NCI-H345 treated with DMSO at 0.1 percent for 48 hours (cell line): Measurements from ENCODE around the gene CFAP206.
A peak's percentile ranks its signal among the peaks of the same experiment; 100 is the strongest.
"Not testable (repeated sequence)": the region's sequence is repeated elsewhere in the genome, so short reads cannot be mapped to it uniquely, and the experiment has no call there.

Experiments
- DNase-seq: peaks from one replicate; lab custom pipeline; 2025; ENCODE audit not compliant: unreplicated experiment; lab: John Stamatoyannopoulos, UW

Gene CFAP206

DNA sequence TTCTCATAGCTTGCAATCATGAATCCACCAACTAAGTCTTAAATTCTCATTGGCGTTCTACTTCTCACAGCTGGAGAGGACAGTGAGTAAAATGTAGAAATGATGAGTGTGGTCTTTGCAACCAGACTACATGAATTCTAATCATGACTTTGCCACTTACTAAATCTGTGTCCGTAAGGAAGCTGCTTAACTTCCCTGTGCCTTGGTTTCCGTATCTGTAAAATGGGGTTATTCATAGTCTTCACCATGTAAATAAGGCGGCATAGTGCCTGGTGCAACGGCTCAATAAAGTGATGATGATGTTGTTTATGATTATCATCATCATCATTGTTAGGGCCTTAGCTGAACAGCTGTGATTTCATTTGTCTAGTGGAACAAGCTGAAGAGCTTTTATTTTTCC is 12.6 kb downstream of the CFAP206 start:
- DNase-seq = no peak

DNA sequence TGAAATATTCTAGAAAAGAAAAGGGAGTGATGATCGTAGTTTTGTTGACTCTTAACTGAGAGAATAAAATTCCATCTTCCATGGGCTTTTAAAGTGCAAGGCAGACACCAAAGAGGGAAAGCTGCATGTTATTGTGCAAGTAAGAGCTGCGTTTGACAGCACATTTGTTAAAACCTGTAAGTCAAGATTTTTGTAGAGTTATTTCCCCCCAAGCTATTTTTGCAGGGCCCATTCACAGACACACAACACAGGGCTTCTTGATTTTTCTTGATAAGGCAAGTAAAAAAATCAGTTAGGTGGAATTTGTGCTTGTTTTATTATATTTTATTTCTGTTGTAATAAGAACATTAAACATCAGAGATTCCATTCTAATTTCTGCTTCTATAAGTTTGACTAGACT is 13.8 kb downstream of the CFAP206 start:
- no peak for DNase-seq

DNA sequence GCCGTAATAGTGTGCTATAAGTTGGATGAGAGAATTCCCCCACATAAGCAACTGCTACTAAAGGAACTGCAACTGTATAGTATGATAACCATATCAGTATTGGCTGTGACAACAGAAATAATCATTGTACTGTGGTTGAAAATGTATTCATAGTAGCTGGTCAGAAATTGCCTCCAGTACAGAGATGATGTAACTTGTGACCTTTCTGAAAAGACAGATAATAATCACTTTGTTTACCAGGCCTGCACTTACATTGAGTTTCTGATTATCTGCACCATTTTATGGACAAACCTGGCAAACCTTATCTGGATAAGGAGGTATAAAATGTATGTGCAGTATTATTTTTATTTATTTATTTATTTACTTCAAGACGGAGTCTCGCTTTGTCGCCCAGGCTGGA is 19.0 kb downstream of the CFAP206 start:
- DNase-seq = no peak

DNA sequence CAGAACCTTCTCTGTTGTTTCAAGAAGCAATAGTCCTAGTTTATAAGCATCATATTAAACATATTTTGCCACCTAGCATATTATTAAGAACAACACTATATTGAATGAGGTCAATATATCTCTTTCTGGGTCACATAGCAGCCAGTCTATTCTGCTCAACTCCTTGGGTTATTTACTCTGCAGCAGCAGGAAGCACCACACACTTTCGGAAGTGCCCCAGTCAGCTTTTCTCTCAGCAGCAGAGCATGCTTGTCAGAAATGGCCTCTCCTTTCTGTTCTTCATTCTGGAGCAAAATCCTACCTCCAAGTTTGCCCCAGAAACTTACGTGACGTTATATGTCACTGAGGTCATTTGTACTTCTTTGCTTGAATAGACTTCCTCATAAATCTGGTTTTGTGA is 22.7 kb downstream of the CFAP206 start:
- no peak for DNase-seq

DNA sequence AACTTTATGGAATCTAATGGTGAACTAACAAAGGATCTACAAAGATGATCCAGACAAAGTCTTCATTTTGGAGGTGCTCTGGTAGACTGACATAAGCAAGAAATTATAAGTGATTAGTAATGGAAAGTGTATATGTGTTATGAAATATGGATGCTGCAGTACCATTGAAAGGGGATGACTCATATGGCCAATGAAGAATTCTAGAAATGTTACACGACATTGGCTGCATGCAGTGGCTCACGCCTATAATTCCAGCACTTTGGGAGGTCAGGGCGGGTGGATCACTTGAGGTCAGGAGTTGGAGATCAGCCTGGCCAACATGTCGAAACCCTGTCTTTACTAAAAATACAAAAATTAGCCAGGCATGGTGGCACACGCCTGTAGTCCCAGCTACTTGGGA is 23.5 kb downstream of the CFAP206 start:
- no peak for DNase-seq

DNA sequence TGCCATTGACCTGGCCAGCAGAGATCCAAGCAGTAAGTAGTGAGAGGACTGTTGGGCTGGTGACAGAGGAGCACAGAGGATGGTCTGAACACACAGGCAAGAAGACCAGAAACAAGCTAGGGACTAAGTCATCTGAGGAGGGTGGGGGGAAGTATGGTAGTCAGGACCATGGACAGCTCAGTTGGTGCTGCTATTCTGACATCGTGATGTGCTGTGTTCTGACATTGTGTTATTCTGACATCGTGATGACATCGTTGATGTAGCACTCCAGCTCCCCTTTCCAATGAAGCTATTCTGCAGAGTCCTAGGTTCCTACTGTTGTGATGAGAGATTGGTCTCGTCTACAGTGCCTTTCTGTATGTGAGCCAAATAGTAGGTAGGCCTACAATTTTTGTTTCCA is 28.7 kb downstream of the CFAP206 start:
- DNase-seq = no peak

DNA sequence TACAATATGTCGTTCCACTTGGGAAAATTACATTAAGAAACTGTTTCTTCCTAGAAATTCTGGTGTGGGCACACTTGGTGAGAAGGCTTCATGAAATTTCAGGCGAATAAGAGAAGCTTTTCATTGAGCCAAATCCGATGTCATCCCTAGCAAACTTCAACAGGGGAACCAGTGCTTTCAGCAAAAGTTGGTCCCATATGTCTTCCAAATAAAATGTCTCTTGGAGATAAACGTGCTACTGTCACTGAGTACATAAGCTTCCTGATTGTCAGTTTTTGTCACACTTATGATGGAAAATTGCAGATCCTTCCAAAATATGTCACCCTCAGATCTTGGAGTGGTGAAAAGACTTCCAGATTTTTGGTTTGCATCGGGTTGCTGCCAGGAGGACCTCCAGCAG is 33.9 kb downstream of the CFAP206 start:
- DNase-seq = no peak

DNA sequence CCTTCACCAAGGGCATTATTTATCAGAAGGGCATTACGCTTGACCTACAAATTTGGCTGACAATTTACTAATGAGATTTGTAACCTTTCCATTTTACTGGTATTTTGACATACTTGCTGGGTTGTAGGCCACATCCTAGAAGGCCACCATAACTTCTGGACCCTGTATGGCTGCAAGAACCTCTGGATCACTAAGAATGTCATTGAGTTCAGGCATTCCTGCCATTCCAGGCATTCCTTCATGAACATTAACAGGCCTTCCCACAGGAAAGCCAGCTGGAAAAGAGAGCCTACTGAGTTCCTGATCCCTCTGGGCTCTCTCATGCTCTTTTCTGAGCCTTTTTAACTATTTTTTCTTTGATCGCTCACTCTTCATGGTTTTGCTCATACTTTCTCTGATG is 36.6 kb downstream of the CFAP206 start:
- DNase-seq = no peak

DNA sequence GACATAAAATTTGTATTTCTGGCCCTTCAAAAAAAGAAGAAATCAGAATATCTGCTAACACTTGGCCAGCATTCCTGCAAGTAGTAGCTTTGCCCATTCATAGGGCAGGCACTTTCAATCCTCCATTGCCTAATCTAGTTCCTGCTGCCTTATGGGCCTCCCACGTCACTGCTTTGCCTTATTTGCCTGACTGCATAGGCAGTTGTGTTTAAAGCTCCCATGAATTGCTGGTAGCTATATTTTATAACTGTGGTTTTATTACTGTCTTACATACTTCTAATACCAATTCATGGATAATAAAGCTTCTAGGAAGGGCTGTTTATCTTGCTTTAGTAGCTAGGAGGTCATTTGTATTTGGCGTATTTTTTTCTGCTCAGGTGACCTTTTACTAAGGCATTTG is 57.3 kb downstream of the CFAP206 start:
- DNase-seq = no peak

DNA sequence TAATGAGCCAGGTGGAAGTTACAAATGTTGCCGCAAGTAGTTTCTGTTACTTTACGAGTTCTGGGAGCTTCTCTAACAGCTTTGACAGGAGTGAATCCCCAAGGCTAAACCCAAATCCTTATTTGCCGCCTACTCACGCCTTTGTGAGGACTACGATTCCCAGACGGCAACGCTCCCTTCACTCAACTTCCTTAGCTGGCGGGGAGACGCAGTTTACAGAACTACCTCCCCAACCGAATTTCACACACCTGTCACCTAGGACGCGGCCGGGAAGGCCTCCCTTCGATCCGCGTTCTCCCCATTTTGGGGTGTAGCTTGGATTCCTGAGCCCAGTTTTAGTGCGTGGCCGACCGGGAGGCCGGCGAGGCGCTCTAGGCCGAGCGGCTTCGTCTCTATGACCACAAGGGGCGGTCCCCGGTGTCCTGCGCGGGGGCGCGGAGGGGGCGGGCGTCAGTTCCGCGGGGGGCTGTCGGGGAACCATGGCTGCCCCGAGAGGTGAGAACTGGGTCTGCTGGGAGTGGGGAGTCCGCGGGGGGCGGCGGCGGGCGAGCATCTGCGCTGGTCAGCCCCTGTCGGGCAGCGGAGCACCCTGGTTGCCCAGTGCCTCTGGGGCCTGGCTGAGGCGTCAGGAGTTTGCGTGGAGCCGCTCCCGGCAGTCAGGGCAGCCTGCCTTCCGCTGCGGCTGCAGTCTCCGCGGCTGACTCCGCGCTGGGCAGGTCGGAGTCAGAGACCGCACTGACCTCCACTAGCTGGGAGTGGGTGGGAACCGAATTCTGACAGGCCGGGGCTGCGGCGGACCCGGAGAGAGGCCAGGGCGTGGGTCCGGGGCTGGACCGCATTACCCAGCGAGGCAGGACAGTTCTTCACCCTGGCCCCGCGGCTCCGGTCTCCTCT is 65.0 kb downstream of the CFAP206 start, which contains the start of gene SLC35A1:
SLC35A1 (plus strand) TSS at position 450 of the 894 bp plus-strand sequence; CDS start at position 480, 30 bp downstream.
- DNase-seq = peak; percentile 69

DNA sequence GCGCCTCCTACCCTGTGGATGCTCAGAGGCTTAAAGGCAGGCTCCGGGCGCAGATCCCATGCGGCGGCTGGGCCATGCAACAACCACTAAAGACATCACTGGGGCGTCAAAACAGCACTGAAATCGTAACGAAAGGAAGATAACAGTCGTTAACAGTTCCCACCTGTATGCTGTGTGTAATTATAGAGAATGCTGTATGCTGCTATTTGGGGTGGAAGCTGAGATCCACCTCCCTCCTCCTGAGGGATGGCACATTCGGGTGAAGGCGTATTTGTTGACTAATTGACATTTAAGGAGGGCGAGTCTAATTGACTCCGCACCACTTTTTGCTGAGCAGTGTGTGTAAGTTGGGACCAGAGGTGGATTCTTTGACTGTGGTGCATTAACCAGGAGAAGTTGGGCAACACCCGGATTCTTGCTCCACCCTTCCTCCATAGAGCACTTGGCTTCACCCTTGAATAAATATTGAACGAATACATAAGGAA is 65.7 kb downstream of the CFAP206 start:
- no peak for DNase-seq

DNA sequence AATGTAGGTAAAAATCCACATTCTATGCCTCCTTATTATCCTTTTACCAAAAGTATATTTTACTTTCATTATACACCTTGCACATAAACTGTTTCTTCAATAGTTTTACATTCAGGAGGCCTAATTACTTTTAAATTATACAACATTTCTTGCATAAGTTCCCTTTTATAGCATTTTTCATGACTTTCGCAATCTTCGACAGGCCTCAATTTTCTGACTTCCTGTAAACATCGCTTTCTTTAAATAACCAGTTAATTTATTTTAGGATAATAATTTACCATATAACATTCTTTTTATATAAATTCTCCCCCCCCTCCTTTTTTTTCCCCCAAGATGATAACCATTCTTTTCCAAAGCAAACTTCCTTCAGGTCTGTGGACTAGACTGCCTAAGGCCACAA is 74.2 kb downstream of the CFAP206 start:
- DNase-seq = no peak

DNA sequence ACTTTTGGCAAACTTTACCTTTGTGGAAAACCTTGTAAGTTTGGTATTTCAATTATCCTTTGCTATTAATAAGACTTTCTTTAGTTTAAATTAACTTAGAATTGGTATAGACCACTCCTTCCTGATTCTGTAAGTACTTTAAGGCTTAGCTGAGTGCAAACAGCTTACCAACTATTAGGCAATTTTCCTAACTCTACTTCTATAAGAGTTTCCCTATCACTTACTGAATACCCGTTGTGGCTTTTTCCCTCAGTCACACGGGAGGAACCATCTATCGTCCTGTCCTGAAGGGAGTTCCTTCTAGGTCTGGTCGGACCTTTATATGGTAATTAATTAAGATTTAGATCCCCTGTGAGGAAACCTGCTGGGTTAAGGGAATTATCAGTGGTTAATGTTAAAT is 74.6 kb downstream of the CFAP206 start:
- DNase-seq = no peak

DNA sequence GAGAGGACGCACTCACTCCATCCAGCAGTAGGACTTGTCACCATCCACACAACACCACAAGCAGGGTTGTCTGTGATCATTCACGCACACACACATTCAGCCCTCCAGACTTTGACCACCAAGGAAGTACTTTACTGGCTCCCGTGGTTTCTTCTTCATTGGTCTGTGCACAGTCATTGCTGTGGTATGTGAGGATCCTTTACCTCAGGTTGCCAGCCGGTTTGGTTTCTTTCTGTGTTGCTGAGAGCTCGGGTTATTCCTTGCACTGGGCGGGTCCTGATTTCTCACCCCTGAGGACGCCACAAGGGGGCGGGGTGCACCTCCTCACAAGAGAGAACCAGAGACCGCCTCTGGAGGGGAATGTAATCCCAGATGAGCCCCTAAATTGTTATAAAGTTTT is 76.2 kb downstream of the CFAP206 start:
- no peak for DNase-seq

DNA sequence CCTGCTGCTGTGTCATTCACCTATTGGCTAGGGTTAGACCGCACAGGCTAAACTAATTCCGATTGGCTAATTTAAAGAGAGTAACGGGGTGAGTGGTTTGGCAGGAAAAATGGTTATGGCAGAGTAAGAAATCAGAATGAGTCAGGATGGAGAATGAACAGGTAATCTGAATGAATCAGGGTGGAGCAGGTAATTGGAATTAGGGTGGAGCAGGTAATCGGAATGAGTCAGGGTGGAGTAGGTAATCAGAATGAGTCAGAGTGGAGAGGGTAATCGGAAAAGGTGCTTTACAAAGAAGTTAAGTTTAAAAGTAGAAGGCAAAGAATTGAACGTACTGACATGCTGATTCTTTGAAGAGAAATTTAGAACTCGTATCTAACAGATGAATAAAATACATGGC is 76.7 kb downstream of the CFAP206 start:
- no peak for DNase-seq

DNA sequence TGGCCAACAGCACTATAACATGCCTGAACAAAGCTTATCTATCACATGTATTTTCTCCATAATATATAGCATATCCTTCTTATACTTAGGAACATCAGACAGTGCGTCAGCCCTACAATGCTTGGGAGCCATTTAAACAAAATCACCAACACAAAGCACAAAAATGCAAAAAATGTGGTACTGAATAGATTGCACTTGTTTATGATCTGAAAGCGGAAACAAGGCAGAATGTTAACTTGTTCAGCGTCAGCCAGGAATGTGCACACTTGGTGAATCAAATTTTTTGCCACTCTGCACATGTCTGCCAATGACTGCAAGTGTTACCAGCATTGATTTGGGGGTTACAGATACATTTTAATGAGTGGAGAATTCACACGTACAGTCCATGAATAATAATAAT is 79.8 kb downstream of the CFAP206 start:
- no peak for DNase-seq

DNA sequence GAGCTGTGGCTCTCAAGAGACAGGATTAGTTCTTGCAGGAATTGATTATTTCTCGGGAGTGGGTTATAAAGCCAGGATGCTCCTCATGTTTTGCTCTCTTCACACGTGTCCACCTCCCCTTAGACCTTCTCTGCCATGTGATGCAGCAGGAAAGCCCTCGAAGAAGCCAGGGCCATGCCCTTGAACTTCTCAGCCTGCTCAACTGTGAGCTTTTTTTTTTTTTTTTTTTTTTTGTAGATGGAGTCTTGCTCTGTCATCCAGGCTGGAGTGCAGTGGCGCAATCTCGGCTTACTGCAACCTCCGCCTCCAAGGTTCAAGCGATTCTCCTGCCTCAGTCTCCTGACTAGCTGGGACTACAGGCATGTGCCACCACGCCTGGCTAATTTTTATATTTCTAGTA is 81.6 kb downstream of the CFAP206 start:
- not testable (repeated sequence) for DNase-seq

DNA sequence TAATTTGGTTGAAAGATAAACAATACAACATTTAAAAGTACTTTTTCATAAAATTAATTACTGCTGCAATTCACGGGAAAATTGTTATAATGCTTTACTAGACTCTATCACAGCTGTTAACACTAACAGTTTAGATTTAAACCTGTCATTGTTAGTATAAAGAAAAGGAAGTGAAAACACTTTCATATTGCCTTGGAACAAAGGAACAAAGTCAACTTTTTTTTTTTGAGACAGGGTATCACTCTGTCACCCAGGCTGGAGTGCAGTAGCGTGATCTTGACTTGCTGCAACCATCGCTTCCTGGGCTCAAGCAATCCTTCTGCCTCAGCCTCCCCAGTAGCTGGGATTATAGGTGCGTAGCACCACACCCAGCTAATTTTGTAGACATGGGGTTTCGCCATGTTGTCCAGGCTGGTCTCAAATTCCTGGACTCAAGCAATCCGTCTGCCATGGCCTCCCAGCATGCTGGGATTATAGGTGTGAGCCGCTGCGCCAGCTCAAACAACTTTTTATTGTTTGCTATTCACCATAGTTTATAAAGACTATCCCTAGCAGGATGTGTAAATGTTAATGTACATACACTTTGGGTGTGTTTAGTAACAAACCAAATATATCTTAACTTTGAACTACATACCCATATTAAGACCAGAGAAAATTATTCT is 87.1 kb downstream of the CFAP206 start:
- DNase-seq = no peak

DNA sequence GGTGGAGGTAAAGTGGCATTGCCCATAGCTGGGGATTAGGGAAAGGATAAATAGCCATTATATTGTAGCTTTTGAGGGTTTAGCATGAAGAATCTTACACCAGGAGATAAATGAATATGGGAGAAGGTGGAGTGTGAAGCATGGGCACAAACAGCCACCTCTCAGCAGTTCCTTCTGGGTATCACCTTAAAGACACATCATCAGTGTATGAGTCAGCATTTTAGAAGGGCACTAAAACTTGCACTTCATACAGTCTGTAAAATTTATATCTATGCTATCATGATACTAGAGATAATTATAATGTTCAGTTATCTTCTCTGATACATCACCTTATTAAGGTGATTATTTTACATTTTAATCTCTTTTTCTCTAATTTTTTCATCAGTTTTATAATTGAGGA is 90.3 kb downstream of the CFAP206 start:
- no peak for DNase-seq

DNA sequence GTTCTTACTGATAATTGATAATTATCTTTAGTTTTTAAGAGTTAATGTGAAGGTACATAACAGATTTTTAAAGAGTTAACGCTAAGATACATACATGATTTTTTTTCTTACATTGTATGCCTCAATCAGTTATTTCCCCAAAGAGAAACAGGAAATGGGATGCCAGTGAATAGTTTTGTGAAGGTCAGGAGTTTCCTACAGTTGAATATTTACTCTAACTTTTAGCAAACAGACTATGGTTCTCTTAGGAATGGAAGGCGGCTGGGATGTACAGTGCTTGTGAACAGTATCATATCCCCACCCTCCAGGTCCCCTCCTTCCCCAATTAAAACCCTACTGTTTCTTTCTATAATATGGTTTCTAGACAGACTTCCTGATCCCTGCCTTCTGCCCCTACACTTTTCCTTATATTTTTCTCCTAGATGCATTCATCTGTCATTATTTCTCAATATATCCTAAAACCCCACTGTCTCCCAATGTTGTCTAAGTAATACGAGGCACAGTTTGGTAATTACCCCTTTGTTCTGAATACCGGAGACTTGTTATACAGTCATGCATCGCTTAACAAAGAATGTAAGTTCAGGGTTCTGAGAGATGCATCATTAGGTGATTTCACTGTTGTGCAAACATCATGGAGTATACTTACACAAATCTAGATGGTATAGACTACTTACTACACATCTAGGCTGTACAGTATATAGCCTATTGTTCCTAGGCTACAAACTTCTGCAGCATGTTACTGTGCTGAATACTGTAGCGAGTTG is 94.2 kb downstream of the CFAP206 start:
- no peak for DNase-seq

DNA sequence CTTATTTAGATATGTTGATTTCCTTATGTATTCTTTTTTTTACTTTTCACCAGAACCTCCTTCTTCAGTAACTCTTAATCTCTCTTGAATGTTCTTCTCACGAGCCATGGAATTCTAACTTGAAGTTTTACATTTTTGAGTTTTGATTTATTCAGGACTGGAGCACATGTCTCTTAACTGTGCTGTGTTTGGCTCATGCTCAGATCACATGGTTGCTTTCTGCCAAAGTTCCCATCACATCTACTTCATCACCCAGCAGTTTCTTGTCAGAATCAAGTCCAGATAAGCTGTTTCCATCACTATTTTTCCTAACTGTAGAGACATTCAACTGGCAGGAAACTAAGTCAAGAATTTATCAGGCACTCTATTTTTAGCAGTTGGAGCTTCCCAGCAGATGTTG is 96.7 kb downstream of the CFAP206 start:
- DNase-seq = no peak
